Calu3 (cell line): ENCODE results near the gene LBH. TPM values are rescaled to one million over a fixed set of nuclear protein-coding genes. Genes with fewer than 3 reads are reported as not detected.
A peak's percentile ranks its signal among the peaks of the same experiment; 100 is the strongest.

Experiments
- BruUV-seq: library from RNA; stranded (reverse); fragments of 400-500 nt; replicated peaks from 2 replicates; lab custom pipeline; 2021; lab: Mats Ljungman, UMichigan
- CTCF ChIA-PET: fragments of 300-600 bp; sonication (Branson Sonifier 250); formaldehyde crosslinking; loops from one replicate; lab custom pipeline; 2022; ENCODE audit warnings: antibody characterized with exemption; lab: Charles Lee
- DNase-seq: peaks from one replicate; pipeline ENCODE4 v3.0.0; 2022
- H3K27ac Mint-ChIP-seq: one replicate; pipeline ENCODE4 v1.8.0; 2022; ENCODE audit warnings: mixed read lengths; ENCODE audit not compliant: unreplicated experiment
- H3K27me3 Mint-ChIP-seq: one replicate; pipeline ENCODE4 v1.8.0; 2022; ENCODE audit warnings: mixed read lengths; ENCODE audit not compliant: unreplicated experiment
- H3K36me3 Mint-ChIP-seq: one replicate; pipeline ENCODE4 v1.8.0; 2022; ENCODE audit warnings: mild to moderate bottlenecking, moderate library complexity, mixed read lengths; ENCODE audit not compliant: insufficient read depth, unreplicated experiment
- H3K4me1 Mint-ChIP-seq: one replicate; pipeline ENCODE4 v1.8.0; 2022; ENCODE audit warnings: mild to moderate bottlenecking, low read depth, mixed read lengths; ENCODE audit not compliant: unreplicated experiment
- H3K4me3 Mint-ChIP-seq: one replicate; pipeline ENCODE4 v1.8.0; 2022; ENCODE audit warnings: mild to moderate bottlenecking, low read depth, moderate library complexity, mixed read lengths; ENCODE audit not compliant: unreplicated experiment
- H3K9me3 Mint-ChIP-seq: one replicate; pipeline ENCODE4 v1.8.0; 2022; ENCODE audit warnings: low read depth, mixed read lengths; ENCODE audit not compliant: unreplicated experiment
- intact Hi-C: fragments of 100-400 bp; cut with micrococcal nuclease; formaldehyde crosslinking; loops from one replicate; pipeline ENCODE4 v1.10.0; 2022; ENCODE audit not compliant: unreplicated experiment
- total RNA-seq: library from RNA; stranded (reverse); gene quantifications from 2 replicates; pipeline ENCODE4 v1.2.3, GENCODE V29; 2022
- TF ChIP-seq, protein P1 (sequence below): fragments of 200-600 bp; IDR thresholded peaks from one replicate; pipeline ENCODE4 v1.8.0; 2022; ENCODE audit warnings: antibody characterized with exemption; ENCODE audit not compliant: unreplicated experiment

Gene LBH
- total RNA-seq, 1 experiment from 2014 or later = 3.3 TPM

DNA sequence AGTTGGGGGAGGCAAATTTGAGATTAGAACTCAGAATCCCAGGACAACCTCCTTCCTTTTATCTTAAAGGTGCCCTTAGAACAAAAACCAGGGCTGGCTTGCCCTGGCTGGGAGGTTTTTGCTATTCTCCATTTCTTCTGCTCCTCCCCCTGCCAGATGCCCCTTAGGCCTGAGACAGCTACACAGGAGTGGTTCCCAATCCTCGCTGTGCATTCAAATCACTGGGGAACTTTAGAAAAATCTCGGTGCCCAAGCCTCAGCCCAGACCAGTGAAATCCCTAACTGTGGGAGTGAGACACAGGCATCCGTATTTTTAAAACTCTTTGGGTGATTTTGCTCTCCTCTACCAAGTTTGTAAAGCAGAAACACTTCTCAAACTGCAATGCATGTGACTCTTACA is 38.8 kb downstream of the LBH start:
- TF ChIP-seq, protein P1, sequence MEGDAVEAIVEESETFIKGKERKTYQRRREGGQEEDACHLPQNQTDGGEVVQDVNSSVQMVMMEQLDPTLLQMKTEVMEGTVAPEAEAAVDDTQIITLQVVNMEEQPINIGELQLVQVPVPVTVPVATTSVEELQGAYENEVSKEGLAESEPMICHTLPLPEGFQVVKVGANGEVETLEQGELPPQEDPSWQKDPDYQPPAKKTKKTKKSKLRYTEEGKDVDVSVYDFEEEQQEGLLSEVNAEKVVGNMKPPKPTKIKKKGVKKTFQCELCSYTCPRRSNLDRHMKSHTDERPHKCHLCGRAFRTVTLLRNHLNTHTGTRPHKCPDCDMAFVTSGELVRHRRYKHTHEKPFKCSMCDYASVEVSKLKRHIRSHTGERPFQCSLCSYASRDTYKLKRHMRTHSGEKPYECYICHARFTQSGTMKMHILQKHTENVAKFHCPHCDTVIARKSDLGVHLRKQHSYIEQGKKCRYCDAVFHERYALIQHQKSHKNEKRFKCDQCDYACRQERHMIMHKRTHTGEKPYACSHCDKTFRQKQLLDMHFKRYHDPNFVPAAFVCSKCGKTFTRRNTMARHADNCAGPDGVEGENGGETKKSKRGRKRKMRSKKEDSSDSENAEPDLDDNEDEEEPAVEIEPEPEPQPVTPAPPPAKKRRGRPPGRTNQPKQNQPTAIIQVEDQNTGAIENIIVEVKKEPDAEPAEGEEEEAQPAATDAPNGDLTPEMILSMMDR = no peak
- intact Hi-C loops = loop anchor here (5.0 kb wide), 1 partner anchor 53 kb away; no protein-coding TSS in a partner anchor
- Mint-ChIP-seq H3K27ac (no peak overlapping the region), H3K9me3 (peaks cover 2% of the 10 kb centered on the region), H3K4me3 (no peak overlapping the region), H3K4me1 (peaks cover 40% of the 10 kb centered on the region), H3K36me3 (peaks cover 16% of the 10 kb centered on the region), H3K27me3 (no peaks in the 10 kb centered on the region)
- no TSS peak for BruUV-seq
- CTCF ChIA-PET = no interaction called here
- DNase-seq = no peak

DNA sequence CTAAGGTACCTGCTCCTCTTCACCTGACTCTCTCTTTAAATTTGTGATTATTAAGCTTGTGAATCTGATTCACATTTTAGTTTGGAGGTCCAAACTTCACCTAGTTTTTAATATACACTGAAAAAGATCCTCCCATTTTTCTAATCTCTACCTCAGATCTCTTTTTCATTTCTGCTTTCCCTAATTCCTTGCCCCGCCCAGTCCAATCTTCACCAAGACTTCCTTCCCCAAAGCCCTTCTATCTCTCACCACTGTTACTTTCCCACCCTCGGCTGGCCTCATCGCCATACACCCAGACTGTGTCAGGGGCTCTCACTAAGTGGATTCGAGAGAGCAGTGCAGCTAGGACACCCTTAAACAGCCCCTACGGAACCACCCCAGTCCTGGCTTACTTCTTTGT is 40.0 kb downstream of the LBH start:
- Mint-ChIP-seq H3K27ac (no peak overlapping the region), H3K9me3 (peaks cover 2% of the 10 kb centered on the region), H3K36me3 (peaks cover 16% of the 10 kb centered on the region), H3K4me3 (no peak overlapping the region), H3K27me3 (no peaks in the 10 kb centered on the region), H3K4me1 (peaks cover 31% of the 10 kb centered on the region)
- intact Hi-C loops = loop anchor here (5.0 kb wide), 1 partner anchor 54 kb away; no protein-coding TSS in a partner anchor
- BruUV-seq = no TSS peak
- no peak for DNase-seq
- CTCF ChIA-PET = no interaction called here
- TF ChIP-seq, protein P1 = no peak

DNA sequence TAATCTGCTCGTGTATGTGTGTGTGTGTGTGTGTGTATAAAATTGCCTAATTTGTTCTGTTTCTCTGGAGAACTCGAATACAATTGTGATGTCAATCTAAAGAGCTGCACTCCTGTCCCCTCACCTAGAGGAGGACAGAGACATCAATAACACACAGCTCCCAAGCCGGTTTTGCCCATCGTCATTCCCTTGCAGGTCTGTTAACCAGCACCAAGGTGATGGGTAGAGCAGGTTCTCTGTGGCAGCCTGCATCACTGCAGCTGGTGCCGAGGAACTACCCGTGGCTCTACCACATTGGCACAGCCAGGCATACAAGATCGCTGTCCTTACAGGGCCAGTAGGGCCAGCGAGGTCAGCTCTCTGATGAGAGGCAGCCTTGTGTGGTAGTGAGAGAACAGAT is 41.0 kb downstream of the LBH start:
- CTCF ChIA-PET = no interaction called here

DNA sequence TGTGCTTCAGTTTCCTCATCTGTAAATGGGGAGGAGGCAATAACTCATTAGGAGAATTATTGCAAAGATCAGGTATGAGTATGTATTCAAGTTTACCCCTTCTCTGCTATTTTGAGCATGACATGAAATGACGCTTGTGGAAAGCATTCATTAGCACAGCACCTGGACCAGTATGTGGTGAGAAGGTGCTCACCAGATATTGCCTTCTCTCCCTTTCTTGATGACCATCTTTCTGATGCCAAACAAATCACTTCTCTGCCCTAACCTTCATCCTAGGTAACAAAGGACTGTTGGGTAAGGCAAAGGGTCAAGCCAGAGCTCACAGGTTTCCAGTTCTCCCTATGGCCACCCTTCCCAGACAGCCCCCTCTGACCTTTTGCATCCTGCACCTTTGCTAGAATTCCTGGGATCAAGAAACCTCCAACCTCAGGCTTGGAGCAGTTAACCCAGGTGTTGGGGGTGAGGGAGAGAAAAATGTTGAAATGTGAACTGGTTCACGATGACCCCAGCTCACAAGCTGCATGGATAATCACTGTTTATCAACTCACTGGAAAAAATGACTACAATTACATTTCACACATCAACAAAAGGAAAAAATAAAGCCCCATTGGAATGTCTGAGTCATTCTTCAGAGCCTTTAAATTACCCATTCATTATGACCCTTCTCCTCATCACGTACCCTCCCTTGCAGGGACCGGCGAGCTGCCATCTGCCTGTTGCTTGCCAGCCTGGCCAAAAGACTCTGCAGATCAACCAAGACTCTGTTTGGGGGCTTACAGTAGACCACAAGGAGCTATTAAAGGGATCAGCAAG is 41.6 kb downstream of the LBH start:
- CTCF ChIA-PET = interaction anchor here (0.6 kb wide), 1 partner anchor 11 kb away, joined by 3 read pairs; no protein-coding TSS in a partner anchor
- Mint-ChIP-seq H3K27me3 (no peaks in the 10 kb centered on the region), H3K4me1 (peaks cover 30% of the 10 kb centered on the region), H3K36me3 (peaks cover 16% of the 10 kb centered on the region), H3K9me3 (no peaks in the 10 kb centered on the region), H3K4me3 (peak overlapping the region; percentile 34), H3K27ac (peak overlapping the region; percentile 68)
- intact Hi-C loops = loop anchor here (5.0 kb wide), 1 partner anchor 56 kb away; no protein-coding TSS in a partner anchor
- TF ChIP-seq, protein P1 = no peak
- no TSS peak for BruUV-seq
- DNase-seq = peak; percentile 54

More for the DNA sequence above, 41.0 kb downstream of the LBH start:
- BruUV-seq = no TSS peak
- Mint-ChIP-seq H3K27me3 (no peaks in the 10 kb centered on the region), H3K4me1 (peaks cover 30% of the 10 kb centered on the region), H3K4me3 (no peak overlapping the region), H3K9me3 (peaks cover 2% of the 10 kb centered on the region), H3K36me3 (peaks cover 16% of the 10 kb centered on the region), H3K27ac (no peak overlapping the region)
- no peak for DNase-seq
- TF ChIP-seq, protein P1 = no peak
- intact Hi-C loops = loop anchor here (5.0 kb wide), 1 partner anchor 55 kb away; no protein-coding TSS in a partner anchor
